ENCODE data around the gene ACAD10.

DNA sequence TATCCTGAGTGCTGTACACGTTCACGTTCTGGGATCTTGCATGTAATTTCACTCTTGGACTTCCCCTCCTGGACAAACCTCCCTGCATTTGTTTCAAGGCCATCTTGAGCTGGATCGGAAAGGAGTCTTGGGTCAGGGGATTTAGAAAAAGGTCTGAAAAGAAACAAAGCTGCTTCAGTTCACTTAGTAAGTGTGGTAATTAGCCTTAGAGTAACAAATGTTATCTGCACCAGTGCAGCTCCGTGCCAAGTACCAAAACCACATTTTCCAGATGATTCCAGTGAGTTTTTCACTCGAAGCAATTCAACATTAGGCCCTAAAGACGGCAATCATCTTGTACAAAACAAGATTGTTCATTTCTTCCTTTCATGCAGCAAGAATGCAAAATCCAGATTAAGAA, 47.3 kb upstream of the ACAD10 start:
- TF ChIP-seq SIN3A (IDR thresholded peaks at IDR 0.05; ENCODE audit: borderline replicate concordance, insufficient read depth, low read length) (no peak), POLR2AphosphoS5 (IDR thresholded peaks at IDR 0.05; ENCODE audit: low read depth, low read length) (no peak), TAF1 (IDR thresholded peaks at IDR 0.05; ENCODE audit: borderline replicate concordance, insufficient read depth, low read length) (no peak)
- TF ChIP-seq, protein P1, sequence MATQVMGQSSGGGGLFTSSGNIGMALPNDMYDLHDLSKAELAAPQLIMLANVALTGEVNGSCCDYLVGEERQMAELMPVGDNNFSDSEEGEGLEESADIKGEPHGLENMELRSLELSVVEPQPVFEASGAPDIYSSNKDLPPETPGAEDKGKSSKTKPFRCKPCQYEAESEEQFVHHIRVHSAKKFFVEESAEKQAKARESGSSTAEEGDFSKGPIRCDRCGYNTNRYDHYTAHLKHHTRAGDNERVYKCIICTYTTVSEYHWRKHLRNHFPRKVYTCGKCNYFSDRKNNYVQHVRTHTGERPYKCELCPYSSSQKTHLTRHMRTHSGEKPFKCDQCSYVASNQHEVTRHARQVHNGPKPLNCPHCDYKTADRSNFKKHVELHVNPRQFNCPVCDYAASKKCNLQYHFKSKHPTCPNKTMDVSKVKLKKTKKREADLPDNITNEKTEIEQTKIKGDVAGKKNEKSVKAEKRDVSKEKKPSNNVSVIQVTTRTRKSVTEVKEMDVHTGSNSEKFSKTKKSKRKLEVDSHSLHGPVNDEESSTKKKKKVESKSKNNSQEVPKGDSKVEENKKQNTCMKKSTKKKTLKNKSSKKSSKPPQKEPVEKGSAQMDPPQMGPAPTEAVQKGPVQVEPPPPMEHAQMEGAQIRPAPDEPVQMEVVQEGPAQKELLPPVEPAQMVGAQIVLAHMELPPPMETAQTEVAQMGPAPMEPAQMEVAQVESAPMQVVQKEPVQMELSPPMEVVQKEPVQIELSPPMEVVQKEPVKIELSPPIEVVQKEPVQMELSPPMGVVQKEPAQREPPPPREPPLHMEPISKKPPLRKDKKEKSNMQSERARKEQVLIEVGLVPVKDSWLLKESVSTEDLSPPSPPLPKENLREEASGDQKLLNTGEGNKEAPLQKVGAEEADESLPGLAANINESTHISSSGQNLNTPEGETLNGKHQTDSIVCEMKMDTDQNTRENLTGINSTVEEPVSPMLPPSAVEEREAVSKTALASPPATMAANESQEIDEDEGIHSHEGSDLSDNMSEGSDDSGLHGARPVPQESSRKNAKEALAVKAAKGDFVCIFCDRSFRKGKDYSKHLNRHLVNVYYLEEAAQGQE (IDR thresholded peaks at IDR 0.05; ENCODE audit: insufficient read depth in 1 of 2, low read depth in 2 of 2, low read length in 2 of 2) = no peak

Data from PFSK-1 (cell line).